AG04450 (cell line): ENCODE results near the gene NCOA6. TPM values are rescaled to one million over a fixed set of nuclear protein-coding genes. Genes with fewer than 3 reads are reported as not detected.

Source experiments
- CTCF ChIA-PET: fragments of 300-600, 350-600 bp; formaldehyde crosslinking; extraction: SDS; loops from one replicate; lab custom pipeline; 2022; ENCODE audit warnings: antibody characterized with exemption, inconsistent platforms; lab: Charles Lee
- POLR2A ChIA-PET: fragments of 350-600 bp; formaldehyde crosslinking; extraction: SDS; loops from one replicate; lab custom pipeline; 2021; ENCODE audit warnings: antibody characterized with exemption, inconsistent platforms; lab: Yijun Ruan, JAX
- DNase-seq: peaks from one replicate; pipeline ENCODE4 v3.0.0-alpha.2; 2011; ENCODE audit warnings: low read depth, low spot score
- H3K27ac ChIP-seq: one replicate; pipeline ENCODE4 v1.5.1; 2012; ENCODE audit warnings: low read depth, low read length, control low read depth
- H3K27me3 ChIP-seq: one replicate; pipeline ENCODE4 v1.6.0; 2012; ENCODE audit warnings: low read length; ENCODE audit not compliant: control insufficient read depth, insufficient read depth
- H3K4me3 ChIP-seq: 2 replicates; pipeline ENCODE4 v1.5.1; 2011; ENCODE audit warnings: mild to moderate bottlenecking, low read depth, low read length, control low read depth
- H3K9me3 ChIP-seq: 2 replicates; pipeline ENCODE4 v1.5.1; 2012; ENCODE audit warnings: low read length; ENCODE audit not compliant: control insufficient read depth, insufficient read depth
- polyA plus RNA-seq: library from polyadenylated mRNA; depleted of rRNA; stranded (reverse); fragments of >200 nt; gene quantifications from 2 replicates; pipeline ENCODE4 v1.2.3, GENCODE V29; 2011
- TF ChIP-seq, protein P1 (sequence below): IDR thresholded peaks from 2 replicates; pipeline ENCODE4 v1.5.1; 2011; ENCODE audit warnings: low read depth, low read length, control low read depth, inconsistent platforms

The NCOA6 gene
- polyA plus RNA-seq, 1 experiment: 15.5 TPM

DNA sequence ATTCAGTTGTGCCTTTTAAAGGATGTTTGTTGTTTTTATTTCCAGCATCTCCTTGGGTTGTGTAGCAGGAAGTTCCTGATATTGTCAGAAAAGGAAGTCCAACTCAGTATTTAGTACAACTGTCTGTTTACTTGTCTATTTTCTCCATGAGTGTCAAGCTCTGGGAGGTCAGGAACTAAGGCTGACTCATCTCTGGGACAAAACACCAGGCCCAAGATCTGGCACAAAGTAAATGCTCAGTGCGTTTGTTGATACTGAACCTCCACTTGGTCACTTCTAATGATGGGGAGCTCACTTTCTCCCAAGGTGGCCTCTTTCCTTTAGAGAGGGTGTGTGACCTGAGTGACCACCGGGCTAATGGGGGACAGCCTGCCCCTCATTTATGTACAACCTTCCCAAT, 136.0 kb downstream of the NCOA6 start:
- TF ChIP-seq, protein P1, sequence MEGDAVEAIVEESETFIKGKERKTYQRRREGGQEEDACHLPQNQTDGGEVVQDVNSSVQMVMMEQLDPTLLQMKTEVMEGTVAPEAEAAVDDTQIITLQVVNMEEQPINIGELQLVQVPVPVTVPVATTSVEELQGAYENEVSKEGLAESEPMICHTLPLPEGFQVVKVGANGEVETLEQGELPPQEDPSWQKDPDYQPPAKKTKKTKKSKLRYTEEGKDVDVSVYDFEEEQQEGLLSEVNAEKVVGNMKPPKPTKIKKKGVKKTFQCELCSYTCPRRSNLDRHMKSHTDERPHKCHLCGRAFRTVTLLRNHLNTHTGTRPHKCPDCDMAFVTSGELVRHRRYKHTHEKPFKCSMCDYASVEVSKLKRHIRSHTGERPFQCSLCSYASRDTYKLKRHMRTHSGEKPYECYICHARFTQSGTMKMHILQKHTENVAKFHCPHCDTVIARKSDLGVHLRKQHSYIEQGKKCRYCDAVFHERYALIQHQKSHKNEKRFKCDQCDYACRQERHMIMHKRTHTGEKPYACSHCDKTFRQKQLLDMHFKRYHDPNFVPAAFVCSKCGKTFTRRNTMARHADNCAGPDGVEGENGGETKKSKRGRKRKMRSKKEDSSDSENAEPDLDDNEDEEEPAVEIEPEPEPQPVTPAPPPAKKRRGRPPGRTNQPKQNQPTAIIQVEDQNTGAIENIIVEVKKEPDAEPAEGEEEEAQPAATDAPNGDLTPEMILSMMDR: no peak
- no peak for DNase-seq
- Histone ChIP-seq H3K4me3 (no peak overlapping the region), H3K27me3 (no peaks in the 10 kb centered on the region), H3K27ac (no peak overlapping the region), H3K9me3 (no peaks in the 10 kb centered on the region)
- ChIA-PET POLR2A (no interaction called here), CTCF (no interaction called here)

DNA sequence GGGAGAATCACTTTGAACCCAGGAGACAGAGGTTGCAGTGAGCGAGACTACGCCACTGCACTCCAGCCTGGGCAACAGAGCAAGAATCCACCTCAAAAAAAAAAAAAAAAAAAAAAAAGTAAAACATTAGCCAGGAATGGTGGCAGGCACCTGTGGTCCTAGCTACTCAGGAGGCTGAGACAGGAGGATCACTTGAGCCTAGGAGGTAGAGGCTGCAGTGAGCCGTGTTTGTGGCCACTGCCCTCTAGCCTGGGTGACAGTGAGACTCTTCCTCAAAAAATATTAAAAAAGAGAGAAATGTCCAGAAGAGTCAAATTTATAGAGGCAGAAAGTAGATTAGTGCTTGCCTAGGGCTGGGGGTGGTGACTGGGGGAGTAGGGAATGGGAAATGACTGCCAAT, 141.8 kb downstream of the NCOA6 start:
- Histone ChIP-seq H3K27ac (no peak overlapping the region), H3K9me3 (no peaks in the 10 kb centered on the region), H3K4me3 (no peak overlapping the region), H3K27me3 (no peaks in the 10 kb centered on the region)
- TF ChIP-seq, protein P1: no peak
- DNase-seq: no peak
- ChIA-PET CTCF (no interaction called here), POLR2A (no interaction called here)

DNA sequence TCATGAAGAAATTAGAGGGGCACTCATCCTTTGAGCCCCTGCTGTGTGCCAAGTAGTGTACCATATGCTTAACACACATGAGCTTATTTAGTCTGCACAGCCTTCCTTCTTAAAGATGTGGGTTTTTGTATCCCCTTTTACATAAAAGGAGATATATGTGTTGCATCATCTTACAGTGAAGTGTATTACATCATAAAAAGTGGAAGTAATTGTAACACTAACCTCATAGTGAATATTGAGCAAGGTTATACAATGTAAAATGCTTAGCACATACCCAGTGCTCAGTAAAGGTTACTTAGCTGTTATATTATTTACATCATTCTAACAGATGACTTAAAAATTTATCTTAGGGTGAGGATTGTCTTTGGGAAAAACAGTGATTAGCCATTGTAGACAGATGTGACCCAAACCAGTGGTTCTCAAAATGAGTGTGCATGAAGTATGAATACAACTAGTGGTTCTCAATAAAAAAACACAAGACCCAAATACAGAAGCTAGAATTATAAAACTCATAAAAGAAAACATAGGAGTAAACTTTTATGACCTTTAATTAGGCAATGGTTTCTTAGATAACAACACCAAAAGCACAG, 144.8 kb downstream of the NCOA6 start:
- ChIA-PET POLR2A (interaction anchor here (0.5 kb wide), 1 partner anchor 12 kb away, joined by 9 read pairs; no protein-coding TSS in a partner anchor), CTCF (interaction anchor here (0.6 to 0.8 kb wide), 2 partner anchors 27 to 29 kb away, joined by 3 to 5 read pairs; no protein-coding TSS in a partner anchor)
- H3K9me3 ChIP-seq: no peaks in the 10 kb centered on the region
- no peak overlapping the region for H3K27ac ChIP-seq
- no peak for DNase-seq
- no peak overlapping the region for H3K4me3 ChIP-seq
- TF ChIP-seq, protein P1: no peak
- no peaks in the 10 kb centered on the region for H3K27me3 ChIP-seq

DNA sequence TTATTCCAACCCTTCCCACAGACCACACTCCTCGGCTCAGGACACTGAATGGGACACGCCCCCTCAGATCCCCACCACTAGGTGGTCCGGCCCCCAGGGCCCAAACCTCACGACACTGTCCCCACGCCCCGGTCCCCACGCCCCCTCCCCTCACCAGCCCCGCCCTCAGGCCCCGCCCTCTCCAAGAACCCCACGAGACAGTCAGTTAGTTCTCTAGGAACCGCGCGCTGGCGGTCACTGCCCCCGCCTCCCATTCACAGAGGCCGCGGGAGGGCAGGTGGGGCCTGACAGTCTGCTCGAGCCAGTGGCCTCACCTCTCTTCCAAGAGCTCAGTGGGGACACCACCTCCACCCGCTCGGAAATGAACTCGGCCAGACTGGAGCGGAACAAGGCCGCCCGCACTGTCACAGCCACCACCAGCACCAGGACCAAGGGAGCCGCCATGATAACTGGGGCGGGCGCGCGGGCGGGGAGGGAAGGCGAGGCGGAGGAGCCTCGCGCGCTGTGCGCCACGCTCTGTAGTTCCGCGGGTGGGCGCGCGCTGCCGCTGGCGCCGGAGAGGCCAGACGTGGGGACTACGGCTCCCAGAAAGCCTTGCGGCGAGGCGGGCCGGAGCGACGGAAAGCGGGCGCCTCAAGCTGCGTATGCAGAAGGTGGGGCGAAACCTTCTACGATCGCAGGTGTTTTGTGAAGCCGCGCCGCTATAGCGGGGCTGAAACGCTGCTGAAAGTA, 148.6 kb downstream of the NCOA6 start, which contains the start of gene PIGU:
TSS of gene PIGU (minus strand) at position 451 of the 732 bp plus-strand sequence. CDS start at position 444, 7 bp downstream.
- Histone ChIP-seq H3K27ac (peak within 1 kb of the TSS; percentile 47), H3K27me3 (no peaks in the 10 kb centered on the region), H3K4me3 (peak within 1 kb of the TSS; percentile 87), H3K9me3 (no peaks in the 10 kb centered on the region)
- POLR2A ChIA-PET: interaction anchor here (0.6 to 1.2 kb wide), 2 partner anchors 16 to 83 kb away, joined by 3 to 4 read pairs; no protein-coding TSS in a partner anchor
- CTCF ChIA-PET: interaction anchor here (0.6 kb wide), 1 partner anchor 55 kb away, joined by 5 read pairs; no protein-coding TSS in a partner anchor
- peak; percentile 82 for DNase-seq
- TF ChIP-seq, protein P1: no peak
